Peyer's patch (tissue), 4 donors: ENCODE measurements around the gene LRP11. TPM values are rescaled to one million over a fixed set of nuclear protein-coding genes. Genes with fewer than 3 reads are reported as not detected.

ENCODE experiments used
- DNase-seq, 3 donors: peaks; one replicate each; pipeline ENCODE4 v3.0.0-alpha.2; 2017 to 2019
- H3K27ac ChIP-seq, 4 donors: fragments of 200-600 bp; sonication (generic); one replicate each; pipeline ENCODE4 v1.5.1; 2016 to 2019
- H3K27me3 ChIP-seq, 2 donors: fragments of 200-600 bp; sonication (generic); one replicate each; pipeline ENCODE4 v1.5.1; 2019
- H3K36me3 ChIP-seq, 3 donors: fragments of 200-600 bp; sonication (generic); one replicate each; pipeline ENCODE4 v1.5.1; 2016 to 2019
- H3K4me1 ChIP-seq, 4 donors: fragments of 200-600 bp; sonication (generic); one replicate each; pipeline ENCODE4 v1.5.1; 2016 to 2019
- H3K4me3 ChIP-seq, 4 donors: fragments of 200-600 bp; sonication (generic); 1 replicate in 3 of 4; 2 replicates in 1 of 4; pipeline ENCODE4 v1.5.1; 2016 to 2019; ENCODE audit warnings: mild to moderate bottlenecking in 1 of 4
- H3K9me3 ChIP-seq, 4 donors: fragments of 200-600 bp; sonication (generic); one replicate each; pipeline ENCODE4 v1.5.1; 2016 to 2019; ENCODE audit warnings: mild to moderate bottlenecking in 1 of 4
- CTCF ChIP-seq, 6 experiments: fragments of 450-650 bp in 4 of 6; fragments of 200-600 bp in 2 of 6; sonication (generic) in 1 of 6; IDR thresholded peaks; one replicate each; pipeline ENCODE4 v1.5.1; 2017 to 2019; ENCODE audit warnings: antibody characterized with exemption in 6 of 6, mild to moderate bottlenecking in 3 of 6, moderate library complexity in 1 of 6
- POLR2A ChIP-seq, 2 donors: fragments of 450-650 bp; IDR thresholded peaks; one replicate each; pipeline ENCODE4 v1.5.1; 2017; ENCODE audit warnings: antibody characterized with exemption in 2 of 2, mild to moderate bottlenecking in 2 of 2, moderate library complexity in 2 of 2
- total RNA-seq, 4 donors: library from RNA; depleted of rRNA; stranded (reverse); fragments of >200 nt; gene quantifications; one replicate each; pipeline ENCODE4 v1.1.0, GENCODE V29; 2016

The LRP11 gene
- total RNA-seq, 4 donors from 2014 or later = 3.7 to 14.6 (median 11.0) TPM

GRCh38 chr6:149884215-149884614 lies 20.1 kb upstream of the LRP11 start:
- DNase-seq = no peak
- no peak overlapping the region for H3K4me3 ChIP-seq
- TF ChIP-seq CTCF (IDR thresholded peaks at IDR 0.05) (no peak), POLR2A (IDR thresholded peaks at IDR 0.05) (no peak)

DNA sequence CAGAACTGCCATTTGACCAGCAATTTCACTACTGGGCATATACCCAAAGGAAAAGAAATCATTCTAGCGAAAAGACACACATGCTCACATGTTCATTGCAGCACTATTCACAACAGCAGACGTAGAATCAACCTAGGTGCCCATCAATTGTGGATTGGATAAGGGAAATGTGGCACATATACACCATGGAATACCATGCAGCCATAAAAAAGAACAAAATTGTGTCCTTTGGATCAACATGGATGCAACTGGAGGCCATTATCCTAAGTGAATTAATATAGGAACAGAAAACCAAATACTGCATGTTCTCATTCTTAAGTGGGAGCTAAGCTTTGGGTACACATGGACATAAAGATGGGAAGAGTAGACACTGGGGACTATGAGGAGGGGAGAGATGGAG lies 17.7 kb upstream of the LRP11 start:
- TF ChIP-seq CTCF (IDR thresholded peaks at IDR 0.05) (no peak), POLR2A (IDR thresholded peaks at IDR 0.05) (no peak)
- H3K4me3 ChIP-seq = no peak overlapping the region
- no peak for DNase-seq

More at GRCh38 chr6:149884215-149884614, 20.1 kb upstream of the LRP11 start:
- H3K27me3 ChIP-seq = no peaks in the 10 kb centered on the region
- H3K36me3 ChIP-seq = no peaks in the 10 kb centered on the region
- H3K9me3 ChIP-seq = no peaks in the 10 kb centered on the region
- no peak overlapping the region for H3K27ac ChIP-seq
- H3K4me1 ChIP-seq = no peaks in the 10 kb centered on the region

GRCh38 chr6:149881066-149881766 lies 17.1 kb upstream of the LRP11 start:
- Histone ChIP-seq H3K36me3 (no peaks in the 10 kb centered on the region), H3K27me3 (no peaks in the 10 kb centered on the region), H3K4me1 (no peaks in the 10 kb centered on the region), H3K27ac (no peak overlapping the region), H3K4me3 (no peak overlapping the region), H3K9me3 (no peaks in the 10 kb centered on the region)
- DNase-seq = no peak
- TF ChIP-seq POLR2A (IDR thresholded peaks at IDR 0.05) (no peak), CTCF (IDR thresholded peaks at IDR 0.05) (no peak)

More for the DNA sequence above, 17.7 kb upstream of the LRP11 start:
- no peaks in the 10 kb centered on the region for H3K27me3 ChIP-seq
- H3K27ac ChIP-seq = no peak overlapping the region
- no peaks in the 10 kb centered on the region for H3K9me3 ChIP-seq
- H3K4me1 ChIP-seq = no peaks in the 10 kb centered on the region
- H3K36me3 ChIP-seq = no peaks in the 10 kb centered on the region

GRCh38 chr6:149877659-149878058 lies 13.5 kb upstream of the LRP11 start:
- no peak for TF ChIP-seq POLR2A (IDR thresholded peaks at IDR 0.05)
- no peak for TF ChIP-seq CTCF (IDR thresholded peaks at IDR 0.05)
- H3K36me3 ChIP-seq = no peaks in the 10 kb centered on the region
- H3K9me3 ChIP-seq = no peaks in the 10 kb centered on the region
- H3K4me1 ChIP-seq = no peaks in the 10 kb centered on the region
- H3K4me3 ChIP-seq = no peak overlapping the region
- H3K27me3 ChIP-seq = no peaks in the 10 kb centered on the region
- DNase-seq = no peak
- no peak overlapping the region for H3K27ac ChIP-seq

GRCh38 chr6:149876241-149876933 lies 12.2 kb upstream of the LRP11 start:
- H3K27me3 ChIP-seq = no peaks in the 10 kb centered on the region
- peaks cover 0 to 6% (median 0%) of the 10 kb centered on the region in 4 donors for H3K9me3 ChIP-seq
- no peaks in the 10 kb centered on the region for H3K4me1 ChIP-seq
- H3K4me3 ChIP-seq = no peak overlapping the region
- TF ChIP-seq CTCF (IDR thresholded peaks at IDR 0.05) (no peak), POLR2A (IDR thresholded peaks at IDR 0.05) (no peak)
- H3K36me3 ChIP-seq = no peaks in the 10 kb centered on the region
- H3K27ac ChIP-seq = no peak overlapping the region
- DNase-seq = no peak
